ENCODE results near the gene TEAD1.

DNA sequence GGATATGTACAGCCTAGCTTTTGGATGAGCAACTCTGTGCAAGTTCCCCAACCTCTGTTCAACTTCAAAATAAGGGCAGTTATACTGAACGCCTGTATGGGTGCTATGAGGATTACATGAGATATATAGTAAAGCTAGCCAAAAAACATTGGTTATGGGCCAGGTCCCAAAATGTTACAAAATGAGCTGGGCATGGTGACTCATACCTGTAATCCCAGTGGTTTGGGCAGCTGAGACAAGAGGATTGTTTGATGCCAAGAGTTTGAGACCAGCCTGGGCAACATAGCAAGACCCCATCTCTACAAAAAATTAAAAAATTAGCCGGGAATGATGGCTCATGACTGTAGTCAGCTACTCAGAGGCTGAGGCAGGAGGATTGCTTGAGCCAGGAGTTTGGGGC lies 118.4 kb downstream of the TEAD1 start:
- TF ChIP-seq, protein P1, sequence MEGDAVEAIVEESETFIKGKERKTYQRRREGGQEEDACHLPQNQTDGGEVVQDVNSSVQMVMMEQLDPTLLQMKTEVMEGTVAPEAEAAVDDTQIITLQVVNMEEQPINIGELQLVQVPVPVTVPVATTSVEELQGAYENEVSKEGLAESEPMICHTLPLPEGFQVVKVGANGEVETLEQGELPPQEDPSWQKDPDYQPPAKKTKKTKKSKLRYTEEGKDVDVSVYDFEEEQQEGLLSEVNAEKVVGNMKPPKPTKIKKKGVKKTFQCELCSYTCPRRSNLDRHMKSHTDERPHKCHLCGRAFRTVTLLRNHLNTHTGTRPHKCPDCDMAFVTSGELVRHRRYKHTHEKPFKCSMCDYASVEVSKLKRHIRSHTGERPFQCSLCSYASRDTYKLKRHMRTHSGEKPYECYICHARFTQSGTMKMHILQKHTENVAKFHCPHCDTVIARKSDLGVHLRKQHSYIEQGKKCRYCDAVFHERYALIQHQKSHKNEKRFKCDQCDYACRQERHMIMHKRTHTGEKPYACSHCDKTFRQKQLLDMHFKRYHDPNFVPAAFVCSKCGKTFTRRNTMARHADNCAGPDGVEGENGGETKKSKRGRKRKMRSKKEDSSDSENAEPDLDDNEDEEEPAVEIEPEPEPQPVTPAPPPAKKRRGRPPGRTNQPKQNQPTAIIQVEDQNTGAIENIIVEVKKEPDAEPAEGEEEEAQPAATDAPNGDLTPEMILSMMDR (IDR thresholded peaks at IDR 0.05 in 4 of 5, conservative IDR thresholded peaks at IDR 0.05 in 1 of 5): no peak
- no peak for TF ChIP-seq POLR2A (IDR thresholded peaks at IDR 0.05)

Data from gastrocnemius medialis (tissue), 4 donors.